Right lobe of liver (tissue), 6 donors: Measurements from ENCODE around the gene TEX22. TPM values are rescaled to one million over a fixed set of nuclear protein-coding genes. Genes with fewer than 3 reads are reported as not detected.

ENCODE experiments used
- ATAC-seq, 4 donors: fragments of 200-7000 bp; cut with Tn5 transposase; one replicate each; pipeline ENCODE4 v1.9.1; 2020; ENCODE audit warnings: mild to moderate bottlenecking in 4 of 4, moderate library complexity in 4 of 4
- DNase-seq, 3 donors: peaks; one replicate each; pipeline ENCODE4 v3.0.0-alpha.2; 2020
- H3K27ac ChIP-seq, 3 donors: fragments of 200-600 bp; one replicate each; pipeline ENCODE4 v1.8.0; 2022
- H3K27me3 ChIP-seq, 2 donors: fragments of 200-600 bp; one replicate each; pipeline ENCODE4 v1.8.0; 2022
- H3K36me3 ChIP-seq, 4 donors: fragments of 200-600 bp; sonication (generic) in 1 of 4; one replicate each; pipeline versions ENCODE4 v1.5.1 to v1.8.0; 2017 to 2022; ENCODE audit warnings: control low read depth in 1 of 4
- H3K4me1 ChIP-seq, 4 donors: fragments of 200-600 bp; sonication (generic) in 1 of 4; one replicate each; pipeline versions ENCODE4 v1.5.1 to v1.8.0; 2017 to 2022; ENCODE audit warnings: control low read depth in 1 of 4
- H3K4me3 ChIP-seq, 3 donors: fragments of 200-600 bp; one replicate each; pipeline ENCODE4 v1.8.0; 2022
- H3K9me3 ChIP-seq, 4 donors: fragments of 200-600 bp; sonication (generic) in 1 of 4; one replicate each; pipeline versions ENCODE4 v1.5.1 to v1.8.0; 2017 to 2022; ENCODE audit warnings: control low read depth in 1 of 4
- CTCF ChIP-seq, 4 donors: fragments of 200-600 bp in 3 of 4; fragments of 450-650 bp in 1 of 4; IDR thresholded peaks; one replicate each; pipeline versions ENCODE4 v1.5.1 to v1.8.0; 2016 to 2022; ENCODE audit warnings: antibody characterized with exemption in 4 of 4, mild to moderate bottlenecking in 2 of 4
- POLR2A ChIP-seq: fragments of 450-650 bp; IDR thresholded peaks from one replicate; pipeline ENCODE4 v1.6.1; 2017; ENCODE audit warnings: antibody characterized with exemption, mild to moderate bottlenecking
- WGBS: methylation state at CpG from one replicate; pipeline ENCODE4 v1.1.6; 2018; ENCODE audit warnings: low coverage, low lambda C conversion rate; ENCODE audit not compliant: insufficient coverage; ENCODE audit errors: missing lambda C conversion rate; 5-methylcytosine and 5-hydroxymethylcytosine counted together
- intact Hi-C, 2 donors: fragments of 100-400 bp; cut with DNase I; formaldehyde crosslinking; loops; one replicate each; pipeline versions ENCODE4 v1.11.2 to v1.14.1; 2022
- total RNA-seq, 6 experiments: library from RNA; depleted of rRNA in 2 of 6; stranded (reverse); fragments of >200 nt in 2 of 6; fragmentation: NEBNext Ultra II Directional in 3 of 6; extraction: Animal tissue kit (Norgen Biotek cat#: 25700) in 3 of 6; gene quantifications; one replicate each; pipeline versions ENCODE4 v1.1.0 to v1.2.4, GENCODE V29; 2016 to 2023
- donor health status: DM: no; HTN: yes; CAD: no.
- donor health status: DM: no; HTN: no; CAD: no.
- donor health status: DM: no; HTN: no; CAD: no.
- donor health status: DM: no; HTN: yes; CAD: no.
- donor health status: DM: no; HTN: yes; CAD: no.

TEX22 gene
- total RNA-seq, 6 experiments from 2014 or later: 0.07 to 0.44 (median 0.35) TPM; not detected in 3

DNA sequence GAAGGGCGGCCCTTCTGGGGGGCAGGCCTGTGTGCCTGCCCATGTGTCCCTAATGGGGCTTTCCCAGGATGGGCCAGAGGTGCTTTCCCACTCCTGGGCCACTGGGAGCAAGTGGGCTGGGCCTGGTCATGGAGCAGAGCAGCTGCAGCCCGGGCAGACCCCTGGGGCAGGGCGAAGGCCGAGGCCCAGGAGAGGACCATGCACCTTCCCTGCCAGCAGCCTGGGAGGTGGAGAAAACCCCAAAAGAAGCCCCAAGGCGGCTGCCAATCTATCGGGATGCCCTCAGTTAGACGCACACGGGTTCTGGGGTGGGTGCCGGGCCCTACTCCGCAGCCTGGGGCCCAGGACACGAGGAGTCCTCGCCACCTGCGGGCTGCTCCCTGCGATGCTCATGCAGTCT lies 60.2 kb downstream of the TEX22 start:
- Histone ChIP-seq H3K36me3 (peaks cover 0 to 12% (median 4%) of the 10 kb centered on the region in 4 donors), H3K27ac (no peak overlapping the region), H3K27me3 (no peaks in the 10 kb centered on the region), H3K9me3 (no peaks in the 10 kb centered on the region), H3K4me1 (no peaks in the 10 kb centered on the region), H3K4me3 (no peak overlapping the region)
- TF ChIP-seq CTCF (IDR thresholded peaks at IDR 0.05): no peak
- no peak for TF ChIP-seq POLR2A
- ATAC-seq: no peak
- 80% methylated on average over 1 of the region's 14 CpGs for WGBS
- intact Hi-C loops: no loop called here
- DNase-seq: no peak

DNA sequence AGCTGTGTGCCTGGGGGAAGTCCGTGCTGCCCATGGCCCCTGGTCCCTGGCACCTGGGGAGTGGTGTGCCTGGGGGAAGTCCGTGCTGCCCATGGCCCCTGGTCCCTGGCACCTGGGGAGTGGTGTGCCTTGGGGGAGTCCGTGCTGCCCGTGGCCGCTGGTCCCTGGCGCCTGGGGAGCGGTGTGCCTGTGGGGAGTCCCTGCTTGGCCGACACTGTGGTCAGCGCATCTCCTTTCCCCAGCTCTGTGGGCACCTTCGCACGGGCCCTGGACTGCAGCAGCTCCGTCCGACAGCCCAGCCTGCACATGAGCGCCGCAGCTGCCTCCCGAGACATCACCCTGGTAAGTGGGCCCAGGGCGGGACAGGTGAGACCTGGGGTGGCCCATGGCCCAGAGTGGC lies 61.8 kb downstream of the TEX22 start:
- H3K36me3 ChIP-seq: peaks cover 0 to 19% (median 8%) of the 10 kb centered on the region in 4 donors
- no peak overlapping the region for H3K4me3 ChIP-seq
- no peaks in the 10 kb centered on the region for H3K27me3 ChIP-seq
- no peaks in the 10 kb centered on the region for H3K4me1 ChIP-seq
- H3K9me3 ChIP-seq: no peaks in the 10 kb centered on the region
- WGBS: 98% methylated on average over 6 of the region's 17 CpGs
- no peak overlapping the region for H3K27ac ChIP-seq
- DNase-seq: no peak
- TF ChIP-seq POLR2A (no peak), CTCF (IDR thresholded peaks at IDR 0.05) (no peak)
- intact Hi-C loops: no loop called here
- no peak for ATAC-seq

DNA sequence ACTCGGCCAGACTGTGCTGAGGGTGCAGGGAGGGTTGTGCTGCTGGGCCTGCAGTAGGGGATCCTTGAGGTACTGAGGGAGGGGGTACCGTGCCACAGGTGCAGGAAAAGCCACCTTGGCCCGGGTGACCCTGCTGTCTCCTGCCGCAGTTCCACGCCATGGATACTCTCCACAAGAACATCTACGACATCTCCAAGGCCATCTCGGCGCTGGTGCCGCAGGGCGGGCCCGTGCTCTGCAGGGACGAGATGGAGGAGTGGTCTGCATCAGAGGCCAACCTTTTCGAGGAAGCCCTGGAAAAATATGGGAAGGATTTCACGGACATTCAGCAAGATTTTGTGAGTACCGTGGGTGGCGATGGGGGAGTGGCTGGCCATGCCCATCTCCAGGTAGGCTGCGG lies 62.3 kb downstream of the TEX22 start:
- no peak overlapping the region for H3K4me3 ChIP-seq
- H3K27me3 ChIP-seq: no peaks in the 10 kb centered on the region
- no peak for DNase-seq
- WGBS: 96% methylated on average over 12 of the region's 17 CpGs
- no peaks in the 10 kb centered on the region for H3K4me1 ChIP-seq
- H3K9me3 ChIP-seq: no peaks in the 10 kb centered on the region
- no peak for TF ChIP-seq CTCF (IDR thresholded peaks at IDR 0.05)
- TF ChIP-seq POLR2A: no peak
- ATAC-seq: no peak
- H3K36me3 ChIP-seq: peaks cover 0 to 19% (median 8%) of the 10 kb centered on the region in 4 donors
- no peak overlapping the region for H3K27ac ChIP-seq
- intact Hi-C loops: no loop called here

GRCh38 chr14:105461903-105462302 lies 63.6 kb downstream of the TEX22 start:
- H3K27me3 ChIP-seq: no peaks in the 10 kb centered on the region
- no peaks in the 10 kb centered on the region for H3K9me3 ChIP-seq
- H3K36me3 ChIP-seq: peaks cover 0 to 19% (median 8%) of the 10 kb centered on the region in 4 donors
- no peaks in the 10 kb centered on the region for H3K4me1 ChIP-seq
- H3K27ac ChIP-seq: no peak overlapping the region
- intact Hi-C loops: no loop called here
- H3K4me3 ChIP-seq: no peak overlapping the region
- DNase-seq (no peak), ATAC-seq (no peak)
- 92% methylated on average over 2 of the region's 18 CpGs for WGBS
- TF ChIP-seq POLR2A (no peak), CTCF (IDR thresholded peaks at IDR 0.05) (no peak)

Other genes starting within 250 kb of the TEX22 start
- gene JAG2, start 229.8 kb upstream of the TEX22 start, total RNA-seq: 1 to 10 TPM; 1.1 to 3.5 (median 1.2) TPM
- gene NUDT14, start 217.2 kb upstream of the TEX22 start, total RNA-seq: 10 to 100 TPM in 5 of 6 experiments, 1 to 10 TPM in 1; 9.0 to 27.4 (median 11.4) TPM
- 10 to 100 TPM; 16.5 to 25.0 (median 17.7) TPM for gene BTBD6, start 150.0 kb upstream of the TEX22 start, total RNA-seq
- gene BRF1, start 97.5 kb upstream of the TEX22 start, total RNA-seq: 10 to 100 TPM; 13.1 to 17.8 (median 16.2) TPM
- gene PACS2, start 83.8 kb upstream of the TEX22 start, total RNA-seq: 10 to 100 TPM; 19.8 to 26.7 (median 21.5) TPM
- 10 to 100 TPM; 18.6 to 45.1 (median 29.2) TPM for gene MTA1, start 21.3 kb downstream of the TEX22 start, total RNA-seq
- gene CRIP2, start 76.3 kb downstream of the TEX22 start, total RNA-seq: 10 to 100 TPM; 11.2 to 50.0 (median 27.5) TPM
- gene CRIP1, start 88.3 kb downstream of the TEX22 start, total RNA-seq: 1 to 10 TPM in 5 of 6 experiments, under 1 TPM in 1; 0.79 to 5.4 (median 2.7) TPM
- 1 to 10 TPM; 2.2 to 8.1 (median 3.9) TPM for gene TEDC1, start 92.7 kb downstream of the TEX22 start, total RNA-seq
- 1 to 10 TPM in 5 of 6 experiments, under 1 TPM in 1; 0.74 to 3.2 (median 2.2) TPM for gene TMEM121, start 128.0 kb downstream of the TEX22 start, total RNA-seq